HG03066 (cell line): ENCODE results near the gene ZNF217.
"Not testable (repeated sequence)": the region's sequence is repeated elsewhere in the genome, so short reads cannot be mapped to it uniquely, and the experiment has no call there.

ENCODE experiments used
- ATAC-seq: cut with Tn5 transposase; IDR thresholded peaks from one replicate; pipeline ENCODE4 v1.9.1; 2021; ENCODE audit warnings: low read depth; ENCODE audit not compliant: unreplicated experiment

The ZNF217 gene

GRCh38 chr20:53570446-53571276, 23.0 kb downstream of the ZNF217 start:
- ATAC-seq, result no peak

- ATAC-seq, result no peak
Observed at GRCh38 chr20:53569606-53570307, 23.9 kb downstream of the ZNF217 start.

DNA sequence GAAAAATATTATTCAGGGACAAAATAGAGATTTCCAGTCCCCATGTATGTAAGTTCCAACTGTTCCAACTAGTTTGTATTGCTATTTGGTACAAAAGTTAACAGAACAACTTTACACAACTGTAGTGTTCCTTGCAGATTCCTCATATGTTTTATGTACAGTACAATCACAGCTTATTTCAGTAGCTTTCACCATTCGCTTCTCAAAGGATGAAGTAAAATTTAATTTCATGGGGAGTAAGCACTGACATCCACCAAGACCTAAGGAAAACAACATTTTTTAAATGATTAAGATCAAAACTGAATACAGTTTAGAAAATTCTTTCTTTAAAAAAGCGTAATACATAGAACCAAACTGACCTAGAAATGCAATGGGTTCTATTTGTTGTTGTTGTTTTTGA, 24.6 kb downstream of the ZNF217 start:
- no peak for ATAC-seq

DNA sequence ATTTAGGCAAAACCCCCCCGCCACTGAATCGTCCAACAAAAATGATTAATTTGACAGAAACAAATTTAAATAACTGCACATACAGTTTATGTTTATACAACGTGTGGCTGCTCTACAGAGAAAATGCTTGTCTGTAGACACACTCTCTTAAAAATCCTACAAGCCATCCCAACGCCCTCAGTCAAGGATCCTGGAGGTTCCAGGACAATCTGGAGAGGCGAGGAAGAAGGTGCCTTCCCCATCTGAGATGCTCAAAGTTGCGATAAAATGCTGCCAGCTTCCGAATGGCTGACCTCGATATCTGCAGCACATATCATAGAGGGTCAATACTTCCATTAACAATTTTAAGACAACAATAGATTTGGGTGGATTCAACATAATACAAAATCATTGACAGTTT, 25.3 kb downstream of the ZNF217 start:
- no peak for ATAC-seq

DNA sequence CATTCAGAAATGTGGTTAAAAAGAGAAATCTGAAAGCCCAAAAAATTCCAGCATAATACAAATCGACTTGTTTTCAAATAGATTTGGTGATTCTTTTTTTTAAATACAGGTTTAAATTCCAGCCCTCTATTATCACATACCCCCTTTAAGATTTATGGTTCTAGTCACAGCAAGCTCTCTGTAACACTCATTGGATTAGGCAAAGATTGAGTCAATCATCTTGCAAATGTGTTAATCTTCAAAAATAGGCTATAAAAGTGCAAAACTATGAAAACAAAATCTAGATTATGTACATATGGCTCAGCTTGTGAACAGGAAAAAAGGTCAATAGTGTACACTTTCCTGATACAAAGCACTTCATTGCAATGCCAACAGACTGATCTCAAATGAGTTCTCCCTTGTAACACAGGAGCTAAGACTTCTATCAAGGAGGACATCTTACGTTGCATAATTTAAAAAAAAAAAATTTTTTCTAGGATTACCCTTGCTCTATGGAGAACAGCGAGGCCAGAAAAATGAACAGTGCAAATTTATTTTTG, 26.2 kb downstream of the ZNF217 start:
- no peak for ATAC-seq

DNA sequence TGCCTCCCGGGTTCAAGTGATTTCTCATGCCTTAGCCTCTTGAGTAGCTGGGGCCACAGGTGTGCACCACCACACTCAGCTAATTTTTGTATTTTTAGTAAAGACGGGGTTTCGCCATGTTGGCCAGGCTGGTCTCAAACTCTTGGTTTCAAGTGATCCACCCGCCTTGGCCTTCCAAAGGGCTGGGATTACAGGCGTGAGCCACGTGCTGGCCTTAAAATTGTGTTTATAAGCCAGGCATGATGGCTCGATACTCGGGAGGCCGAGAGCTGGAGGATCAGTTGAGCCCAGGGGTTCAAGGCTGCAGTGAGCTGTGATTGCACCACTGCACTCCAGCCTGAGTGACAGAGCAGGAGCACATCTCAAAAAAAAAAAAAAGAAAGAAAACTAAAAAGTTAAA, 27.0 kb downstream of the ZNF217 start:
- ATAC-seq, result not testable (repeated sequence)

GRCh38 chr20:53565254-53565653, 28.4 kb downstream of the ZNF217 start:
- ATAC-seq, result no peak

GRCh38 chr20:53562104-53562764, 31.4 kb downstream of the ZNF217 start:
- not testable (repeated sequence) for ATAC-seq

- no peak for ATAC-seq
Observed at GRCh38 chr20:53561505-53561904, 32.1 kb downstream of the ZNF217 start.

DNA sequence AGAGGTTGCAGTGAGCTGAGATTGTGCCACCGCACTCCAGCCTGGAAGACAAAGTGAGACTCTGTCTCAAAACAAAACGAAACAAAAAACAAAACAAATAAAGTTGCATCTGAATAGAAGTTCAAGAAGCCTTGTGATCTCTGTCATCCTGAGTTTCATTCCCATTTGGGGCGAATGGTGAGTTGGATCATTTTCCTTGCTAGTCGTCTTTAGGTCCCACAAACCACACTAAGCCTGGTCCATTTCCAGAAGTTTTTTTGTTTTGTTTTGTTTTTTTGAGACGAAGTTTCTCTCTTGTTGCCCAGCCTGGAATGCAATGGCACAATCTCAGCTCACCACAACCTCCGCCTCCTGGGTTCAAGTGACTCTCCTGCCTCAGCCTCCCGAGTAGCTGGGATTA, 33.8 kb downstream of the ZNF217 start:
- ATAC-seq, result no peak

- ATAC-seq, result no peak
Observed at GRCh38 chr20:53557130-53557529, 36.5 kb downstream of the ZNF217 start.

- ATAC-seq, result no peak
Observed at GRCh38 chr20:53556267-53556897, 37.3 kb downstream of the ZNF217 start.

GRCh38 chr20:53555816-53556215, 37.8 kb downstream of the ZNF217 start:
- ATAC-seq, result no peak

GRCh38 chr20:53555081-53555480, 38.6 kb downstream of the ZNF217 start:
- no peak for ATAC-seq

DNA sequence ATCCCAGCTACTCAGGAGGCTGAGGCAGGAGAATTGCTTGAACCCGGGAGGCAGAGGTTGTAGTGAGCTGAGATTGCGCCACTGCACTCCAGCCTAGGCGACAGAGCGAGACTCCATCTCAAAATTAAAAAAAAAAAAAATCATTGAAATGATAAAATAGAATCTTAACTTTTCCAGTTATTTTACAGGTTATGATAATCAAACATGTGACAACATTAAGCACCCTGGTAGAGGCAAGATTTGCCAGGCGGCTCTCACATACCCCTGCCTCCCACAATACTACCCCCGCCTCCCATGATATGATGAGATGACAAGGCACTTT, 41.1 kb downstream of the ZNF217 start:
- not testable (repeated sequence) for ATAC-seq

DNA sequence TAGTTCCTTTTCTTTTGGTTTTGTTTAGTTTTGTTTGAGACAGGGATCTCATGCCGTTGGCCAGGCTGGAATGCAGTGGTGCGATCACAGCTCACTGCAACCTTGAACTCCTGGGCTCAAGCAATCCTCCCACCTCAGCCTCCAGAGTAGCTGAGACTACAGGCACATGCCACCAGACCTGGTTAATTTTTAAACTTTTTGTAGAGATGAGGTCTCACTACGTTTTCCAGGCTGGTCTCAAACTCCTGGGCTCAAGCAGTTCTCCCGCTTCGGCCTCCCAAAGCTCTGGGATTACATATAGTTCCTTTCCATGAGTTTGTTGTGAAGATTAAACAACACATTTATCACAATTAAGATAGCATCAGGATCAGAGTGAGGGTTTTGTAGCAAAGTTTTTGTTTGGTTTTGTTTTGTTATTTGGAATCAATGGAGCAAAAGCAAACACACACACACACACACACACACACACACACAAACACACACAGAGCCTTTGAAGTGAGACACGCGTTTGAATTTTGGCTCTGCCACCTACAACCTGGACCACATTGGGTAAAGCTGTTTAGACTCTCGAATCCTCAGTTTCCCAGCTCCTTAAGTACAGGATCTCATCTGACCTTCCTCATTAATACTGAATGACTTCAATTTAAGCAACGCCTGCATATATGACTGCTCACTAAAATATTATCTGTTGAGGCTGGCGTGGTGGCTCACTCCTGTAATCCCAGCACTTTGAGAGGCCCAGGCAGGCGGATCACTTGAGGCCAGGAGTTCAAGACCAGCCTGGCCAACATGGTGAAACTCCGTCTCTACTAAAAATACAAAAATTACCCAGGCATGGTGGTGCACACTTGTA, 41.7 kb downstream of the ZNF217 start:
- not testable (repeated sequence) for ATAC-seq

DNA sequence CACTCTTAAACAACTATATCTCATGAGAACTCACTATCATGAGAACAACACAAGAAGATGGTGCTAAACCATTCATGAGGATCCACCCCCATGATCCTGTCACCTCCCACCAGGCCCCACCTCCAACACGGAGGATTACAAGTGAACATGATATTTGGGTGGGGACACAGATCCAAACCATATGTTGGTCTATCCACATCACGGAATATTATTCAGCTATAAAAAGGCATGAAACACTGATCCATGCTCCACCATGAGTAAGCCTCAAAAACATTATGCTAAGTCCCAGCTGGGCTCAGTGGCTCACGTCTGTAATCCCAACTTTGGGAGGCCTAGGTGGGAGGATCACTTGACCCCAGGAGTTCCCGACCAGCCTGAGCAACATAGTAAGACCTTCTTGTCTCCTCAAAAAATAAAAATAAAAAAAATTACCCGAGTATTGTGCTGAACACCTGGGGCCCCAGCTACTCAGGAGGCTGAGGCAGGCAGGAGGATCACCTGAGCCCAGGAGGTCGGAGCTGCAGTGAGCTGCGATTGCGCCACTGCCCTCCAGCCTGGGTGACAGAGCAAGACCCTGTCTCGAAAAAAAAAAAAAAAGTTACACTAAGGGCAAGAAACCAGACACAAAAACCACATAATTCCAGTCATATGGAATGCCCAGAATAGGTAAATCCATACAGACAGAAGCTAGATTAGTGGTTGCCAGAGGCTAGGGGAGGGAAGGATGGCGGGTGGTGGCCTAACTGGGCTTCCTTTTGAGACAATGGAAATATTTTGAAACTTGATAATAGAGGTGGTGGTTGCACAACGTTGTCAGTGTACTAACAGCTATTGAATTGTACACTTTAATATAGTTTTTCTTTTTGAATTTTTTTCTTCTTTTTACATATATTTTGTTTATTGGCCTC, 43.1 kb downstream of the ZNF217 start:
- ATAC-seq, result no peak

DNA sequence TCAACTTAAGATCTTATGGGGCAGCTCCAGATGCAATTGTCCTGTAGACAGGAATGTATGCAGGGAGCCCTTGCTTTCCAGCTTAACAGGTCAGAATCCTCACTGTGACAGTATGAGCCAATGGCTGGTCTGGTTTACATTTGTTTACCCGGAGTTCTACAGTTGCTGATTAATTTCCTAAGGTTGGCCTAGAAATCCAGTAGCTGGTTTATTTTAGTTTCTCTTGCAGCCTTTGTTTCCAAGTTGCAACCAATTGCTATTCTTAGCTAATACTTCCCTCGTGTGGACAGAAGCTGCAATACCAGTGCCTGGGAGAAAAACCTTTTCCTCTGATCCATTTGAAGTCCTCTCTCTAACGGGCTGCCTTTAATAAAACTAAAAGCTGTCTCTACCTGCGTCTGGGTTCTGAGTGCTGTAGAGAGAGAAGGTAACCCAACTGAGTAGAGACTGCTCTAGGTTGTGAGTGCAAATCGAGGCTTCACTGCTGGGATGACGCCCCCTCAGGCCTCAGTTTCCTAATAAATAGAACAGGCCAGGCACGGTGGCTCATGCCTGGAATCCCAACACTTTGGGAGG, 45.9 kb downstream of the ZNF217 start:
- no peak for ATAC-seq

GRCh38 chr20:53539516-53539915, 54.1 kb downstream of the ZNF217 start:
- no peak for ATAC-seq
